GM19193 (cell line): ENCODE measurements around the gene ARAP2.

ENCODE experiments used
- POLR2A ChIP-seq: IDR thresholded peaks from 4 replicates; pipeline ENCODE4 v1.6.1; 2011; ENCODE audit not compliant: insufficient read depth, insufficient read length; ENCODE audit errors: extremely low read depth

The ARAP2 gene

DNA sequence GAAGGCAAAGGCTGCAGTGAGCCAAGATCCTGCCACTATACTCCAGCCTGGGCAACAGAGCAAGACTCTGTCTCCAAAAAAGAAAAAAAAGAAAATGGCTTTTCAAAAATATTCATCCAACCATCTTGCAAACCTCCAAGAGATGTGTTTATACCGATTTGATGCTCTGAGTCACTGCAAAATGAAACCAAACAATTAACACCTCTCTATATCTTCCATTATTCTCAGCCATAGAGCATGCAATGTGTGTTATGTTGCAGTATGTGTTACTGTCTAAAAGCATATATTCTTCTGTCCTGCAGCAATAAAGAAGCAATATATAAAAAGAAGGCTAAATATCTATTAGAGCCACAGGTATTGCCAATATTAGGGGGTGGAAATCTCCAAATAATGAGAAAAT, 51.4 kb downstream of the ARAP2 start:
- TF ChIP-seq POLR2A = no peak

GRCh38 chr4:36189511-36190226, 54.6 kb downstream of the ARAP2 start:
- no peak for TF ChIP-seq POLR2A

GRCh38 chr4:36187723-36188333, 56.5 kb downstream of the ARAP2 start:
- no peak for TF ChIP-seq POLR2A

- no peak for TF ChIP-seq POLR2A
Measured at GRCh38 chr4:36183665-36184393, 60.5 kb downstream of the ARAP2 start.

- no peak for TF ChIP-seq POLR2A
Measured at GRCh38 chr4:36183232-36183631, 61.1 kb downstream of the ARAP2 start.

DNA sequence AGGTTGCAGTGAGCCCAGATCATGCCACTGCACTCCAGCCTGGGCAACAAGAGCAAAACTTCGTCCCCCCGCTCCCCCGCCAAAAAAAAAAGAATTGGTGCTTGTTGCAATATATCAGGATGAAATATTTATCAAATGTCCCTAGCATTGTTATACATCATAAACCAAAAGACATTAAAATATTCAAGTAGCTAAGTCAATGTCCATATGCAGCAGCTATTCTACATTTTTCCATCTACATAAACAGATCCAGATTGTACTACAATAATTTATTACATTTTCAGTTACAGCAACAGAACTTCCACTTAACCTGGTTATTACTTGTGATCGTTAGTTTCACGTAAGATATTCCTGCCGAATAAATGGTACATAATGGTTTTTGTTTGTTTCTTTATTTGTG, 64.1 kb downstream of the ARAP2 start:
- no peak for TF ChIP-seq POLR2A

DNA sequence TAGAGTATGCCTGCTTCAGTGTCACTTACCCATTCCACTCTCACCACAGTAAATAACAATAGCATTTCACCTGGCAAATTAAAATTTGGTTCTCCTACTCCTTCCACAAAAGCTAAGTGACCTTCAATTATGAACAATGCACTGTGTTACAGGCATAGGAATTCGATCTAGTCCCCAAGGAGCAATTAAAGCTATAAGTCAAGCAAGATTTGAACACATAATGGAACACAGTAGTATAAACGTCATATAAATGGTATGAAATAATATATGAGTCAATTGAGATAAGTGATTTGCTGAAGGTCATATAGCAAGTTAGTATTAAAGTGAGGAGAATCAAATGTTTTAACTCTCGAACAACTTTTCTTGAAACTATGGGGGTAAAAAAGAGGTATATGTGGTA, 65.8 kb downstream of the ARAP2 start:
- no peak for TF ChIP-seq POLR2A

DNA sequence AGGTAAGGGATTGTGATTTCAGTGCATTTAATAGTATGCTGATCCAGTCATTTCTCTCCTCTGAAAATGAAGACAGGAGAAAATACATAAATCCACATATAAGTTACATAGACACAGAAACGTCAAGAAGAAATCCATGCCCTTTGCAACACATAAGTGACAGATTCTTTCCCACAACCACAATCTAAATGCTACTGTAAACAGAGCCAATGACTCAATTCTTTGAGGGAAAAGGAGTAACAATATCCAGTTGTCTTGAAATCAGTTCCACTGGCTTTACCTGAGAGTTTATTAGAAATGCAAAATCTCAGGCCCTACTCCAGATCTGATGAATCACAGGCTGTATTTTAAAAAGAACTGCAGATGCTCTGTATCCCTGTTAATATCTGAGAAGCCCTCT, 66.4 kb downstream of the ARAP2 start:
- no peak for TF ChIP-seq POLR2A

GRCh38 chr4:36174570-36174969, 69.7 kb downstream of the ARAP2 start:
- no peak for TF ChIP-seq POLR2A

DNA sequence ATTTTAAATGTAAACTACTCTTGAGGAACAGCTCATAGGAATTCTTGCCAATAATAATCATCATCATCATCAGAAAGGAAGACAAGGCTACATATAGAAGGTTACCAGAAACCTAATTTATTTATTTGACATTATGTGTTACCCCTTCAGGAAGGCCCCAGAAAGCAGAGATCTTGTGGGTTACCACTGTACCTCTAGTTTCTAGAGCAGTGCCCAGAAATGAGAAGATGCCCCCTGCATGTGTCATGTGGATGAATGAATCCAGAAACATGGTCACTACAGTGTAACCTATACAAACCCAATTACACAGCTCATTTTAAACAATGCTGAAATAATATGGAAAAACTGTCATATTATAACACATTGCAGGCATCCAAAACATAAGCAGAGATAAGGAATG, 70.4 kb downstream of the ARAP2 start:
- no peak for TF ChIP-seq POLR2A

DNA sequence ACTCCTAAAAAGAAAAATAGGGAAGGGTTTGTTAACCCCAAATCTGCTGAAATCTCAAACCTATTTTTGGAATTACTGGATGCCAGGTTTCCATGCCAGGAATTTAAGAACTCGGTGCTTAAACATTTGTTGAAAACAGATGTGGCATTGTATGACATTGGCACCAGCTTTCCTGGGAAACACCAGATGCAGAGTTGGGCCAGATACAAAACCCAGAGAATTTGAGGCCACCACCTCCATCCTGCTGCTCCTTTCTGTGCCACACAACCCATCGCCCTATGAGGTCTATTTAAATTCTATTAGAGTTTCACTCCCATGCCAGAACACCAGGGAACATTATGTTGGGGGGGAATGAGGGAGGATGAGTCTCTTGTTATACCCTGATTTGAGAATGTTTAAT, 71.7 kb downstream of the ARAP2 start:
- TF ChIP-seq POLR2A = no peak

DNA sequence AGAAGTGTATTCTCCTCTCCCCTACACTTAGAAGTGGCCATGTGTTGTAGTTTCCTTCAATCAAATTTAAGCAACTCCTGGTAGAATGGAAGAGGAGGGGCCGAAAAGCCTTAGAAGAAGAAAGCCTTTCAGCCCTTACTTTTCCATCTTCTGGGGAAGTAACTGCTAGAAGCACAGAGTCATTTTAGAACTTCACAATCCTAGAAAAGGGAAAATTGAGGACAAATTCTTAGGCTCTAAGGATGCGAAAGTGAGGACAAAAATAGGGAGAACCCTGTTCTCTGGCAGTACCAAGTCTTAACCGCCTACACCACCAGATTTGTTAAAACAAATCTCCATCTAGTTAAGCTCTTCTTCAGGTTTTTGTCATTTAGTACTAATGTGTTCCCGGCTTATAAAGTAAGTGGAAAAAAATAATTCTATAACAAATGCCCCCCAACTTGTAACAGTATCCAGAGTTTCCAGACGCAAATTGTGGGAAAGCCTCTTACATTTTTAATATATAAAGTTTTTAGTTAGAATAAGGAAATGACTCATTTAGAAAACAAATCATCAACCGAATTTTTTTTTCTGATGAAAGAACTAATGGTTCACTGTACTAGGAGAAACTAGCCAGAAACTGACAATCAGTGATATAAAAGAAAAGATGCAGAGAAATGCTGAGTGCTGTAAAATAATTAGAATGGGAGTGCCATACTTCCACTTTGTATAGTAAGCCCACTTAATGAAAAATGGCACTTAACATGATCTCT, 76.0 kb downstream of the ARAP2 start:
- no peak for TF ChIP-seq POLR2A

- no peak for TF ChIP-seq POLR2A
Measured at GRCh38 chr4:36165631-36166005, 78.7 kb downstream of the ARAP2 start.

DNA sequence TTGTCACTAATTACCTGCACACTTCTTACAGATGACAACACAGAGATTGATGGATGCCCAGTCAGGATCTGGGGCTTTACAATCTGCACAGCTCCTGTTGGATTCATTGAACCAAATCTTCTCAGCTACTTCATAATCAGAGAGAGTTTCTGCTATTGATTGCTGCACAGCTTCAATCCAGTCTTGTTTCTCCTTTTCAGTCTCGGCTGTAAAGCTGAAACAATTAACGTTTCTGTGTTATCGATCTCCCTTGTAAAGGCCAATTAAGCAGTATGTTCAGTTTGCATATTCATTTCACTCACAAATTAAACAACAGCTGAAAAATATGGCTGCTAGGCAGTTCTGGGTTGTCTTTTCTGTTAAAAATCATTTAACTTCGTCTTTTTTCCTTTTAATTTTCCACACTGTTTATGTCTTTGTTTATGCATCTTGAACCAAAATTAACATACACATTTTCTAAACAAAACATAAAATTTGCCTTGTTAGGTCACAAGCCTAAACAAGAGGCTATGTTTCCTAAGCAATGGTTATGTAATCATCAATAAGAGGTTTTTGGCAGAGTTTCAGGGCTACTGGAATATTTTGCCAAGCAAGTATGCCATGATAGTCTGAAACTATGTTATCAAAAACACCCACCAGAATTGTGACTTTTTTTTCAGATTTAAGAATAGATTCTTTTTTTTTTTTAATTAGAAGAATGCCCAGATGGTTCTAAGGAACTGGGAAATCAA, 79.2 kb downstream of the ARAP2 start:
- no peak for TF ChIP-seq POLR2A

- no peak for TF ChIP-seq POLR2A
Measured at GRCh38 chr4:36163198-36163597, 81.1 kb downstream of the ARAP2 start.
